Ishikawa (cell line): ENCODE measurements around the gene NHLRC1.

Source experiments
- CEBPB ChIP-seq: IDR thresholded peaks from 2 replicates; pipeline ENCODE4 v1.6.1; 2012
- EGR1 ChIP-seq: IDR thresholded peaks from 2 replicates; pipeline ENCODE4 v1.6.1; 2012
- EP300 ChIP-seq: IDR thresholded peaks from 2 replicates; pipeline ENCODE4 v1.6.1; 2012; ENCODE audit warnings: borderline replicate concordance
- FOXM1 ChIP-seq: IDR thresholded peaks from 2 replicates; pipeline ENCODE4 v1.6.1; 2012; ENCODE audit warnings: low read depth, borderline replicate concordance
- RAD21 ChIP-seq: IDR thresholded peaks from 2 replicates; pipeline ENCODE4 v1.6.1; 2012; ENCODE audit warnings: low read depth
- REST ChIP-seq: IDR thresholded peaks from 2 replicates; pipeline ENCODE4 v1.6.1; 2012; ENCODE audit warnings: low read depth, mild to moderate bottlenecking
- TAF1 ChIP-seq: IDR thresholded peaks from 2 replicates; pipeline ENCODE4 v1.6.1; 2012; ENCODE audit warnings: low read depth, mild to moderate bottlenecking
- TCF12 ChIP-seq: IDR thresholded peaks from 2 replicates; pipeline ENCODE4 v1.6.1; 2012; ENCODE audit warnings: low read depth
- TEAD4 ChIP-seq: IDR thresholded peaks from 2 replicates; pipeline ENCODE4 v1.6.1; 2012
- YY1 ChIP-seq: IDR thresholded peaks from 2 replicates; pipeline ENCODE4 v1.6.1; 2012; ENCODE audit warnings: low read depth
- ZBTB7A ChIP-seq: IDR thresholded peaks from 2 replicates; pipeline ENCODE4 v1.6.1; 2012; ENCODE audit warnings: low read depth
- TF ChIP-seq, protein P1 (sequence below): IDR thresholded peaks from 2 replicates; pipeline ENCODE4 v1.6.1; 2012

- no peak for TF ChIP-seq EGR1
- no peak for TF ChIP-seq TCF12
- TF ChIP-seq EP300 = no peak
- TF ChIP-seq CEBPB = no peak
- TF ChIP-seq, protein P1, sequence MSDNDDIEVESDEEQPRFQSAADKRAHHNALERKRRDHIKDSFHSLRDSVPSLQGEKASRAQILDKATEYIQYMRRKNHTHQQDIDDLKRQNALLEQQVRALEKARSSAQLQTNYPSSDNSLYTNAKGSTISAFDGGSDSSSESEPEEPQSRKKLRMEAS = no peak
- no peak for TF ChIP-seq ZBTB7A
- no peak for TF ChIP-seq TAF1
- TF ChIP-seq REST = no peak
- TF ChIP-seq FOXM1 = no peak
- TF ChIP-seq TEAD4 = no peak
- TF ChIP-seq RAD21 = no peak
- TF ChIP-seq YY1 = no peak
Observed at GRCh38 chr6:18081025-18081668, 41.3 kb downstream of the NHLRC1 start.
